Peyer's patch (tissue), 4 donors: ENCODE results near the gene KRT23.

Experiments
- CTCF ChIP-seq, 6 experiments: fragments of 450-650 bp in 4 of 6; fragments of 200-600 bp in 2 of 6; sonication (generic) in 1 of 6; IDR thresholded peaks; one replicate each; pipeline ENCODE4 v1.5.1; 2017 to 2019; ENCODE audit warnings: antibody characterized with exemption in 6 of 6, mild to moderate bottlenecking in 3 of 6, moderate library complexity in 1 of 6
- POLR2A ChIP-seq, 2 donors: fragments of 450-650 bp; IDR thresholded peaks; one replicate each; pipeline ENCODE4 v1.5.1; 2017; ENCODE audit warnings: antibody characterized with exemption in 2 of 2, mild to moderate bottlenecking in 2 of 2, moderate library complexity in 2 of 2

GRCh38 chr17:40956401-40957254, 19.2 kb upstream of the KRT23 start:
- TF ChIP-seq CTCF (IDR thresholded peaks at IDR 0.05) (no peak), POLR2A (IDR thresholded peaks at IDR 0.05) (no peak)
